ENCODE results near the gene DPP6. TPM values are rescaled to one million over a fixed set of nuclear protein-coding genes. Genes with fewer than 3 reads are reported as not detected.
"Not testable (repeated sequence)": the region's sequence is repeated elsewhere in the genome, so short reads cannot be mapped to it uniquely, and the experiment has no call there.

Gene DPP6
- total RNA-seq, 1 donor from 2014 or later: not detected

GRCh38 chr7:154651501-154651900, 599.3 kb downstream of the DPP6 start:
- no peak for DNase-seq (ENCODE audit: low read depth in 2 of 2)

GRCh38 chr7:154652564-154652963, 600.4 kb downstream of the DPP6 start:
- no peak for DNase-seq (ENCODE audit: low read depth in 2 of 2)

GRCh38 chr7:154653281-154653680, 601.1 kb downstream of the DPP6 start:
- no peak for DNase-seq (ENCODE audit: low read depth in 2 of 2)

- DNase-seq (ENCODE audit: low read depth in 2 of 2): no peak
These were observed 604.4 kb downstream of the DPP6 start for GRCh38 chr7:154656618-154657017.

- no peak for DNase-seq (ENCODE audit: low read depth in 2 of 2)
These were observed 614.6 kb downstream of the DPP6 start for GRCh38 chr7:154666768-154667167.

GRCh38 chr7:154672659-154673415, 620.6 kb downstream of the DPP6 start:
- no peak for DNase-seq (ENCODE audit: low read depth in 2 of 2)

GRCh38 chr7:154674191-154674590, 622.0 kb downstream of the DPP6 start:
- DNase-seq (ENCODE audit: low read depth in 2 of 2): no peak

GRCh38 chr7:154675560-154675959, 623.4 kb downstream of the DPP6 start:
- no peak for DNase-seq (ENCODE audit: low read depth in 2 of 2)

GRCh38 chr7:154676033-154676421, 623.8 kb downstream of the DPP6 start:
- not testable (repeated sequence) for DNase-seq (ENCODE audit: low read depth in 2 of 2)

GRCh38 chr7:154676422-154677073, 624.4 kb downstream of the DPP6 start:
- DNase-seq (ENCODE audit: low read depth in 2 of 2): no peak

- no peak for DNase-seq (ENCODE audit: low read depth in 2 of 2)
These were observed 625.3 kb downstream of the DPP6 start for GRCh38 chr7:154677454-154677853.

- not testable (repeated sequence) for DNase-seq (ENCODE audit: low read depth in 2 of 2)
These were observed 625.9 kb downstream of the DPP6 start for GRCh38 chr7:154678001-154678550.

- DNase-seq (ENCODE audit: low read depth in 2 of 2): no peak
These were observed 627.3 kb downstream of the DPP6 start for GRCh38 chr7:154679379-154680053.

- no peak for DNase-seq (ENCODE audit: low read depth in 2 of 2)
These were observed 628.9 kb downstream of the DPP6 start for GRCh38 chr7:154680894-154681659.

- no peak for DNase-seq (ENCODE audit: low read depth in 2 of 2)
These were observed 629.8 kb downstream of the DPP6 start for GRCh38 chr7:154682003-154682402.

- DNase-seq (ENCODE audit: low read depth in 2 of 2): no peak
These were observed 632.7 kb downstream of the DPP6 start for GRCh38 chr7:154684666-154685563.

GRCh38 chr7:154685564-154685901, 633.3 kb downstream of the DPP6 start:
- no peak for DNase-seq (ENCODE audit: low read depth in 2 of 2)

GRCh38 chr7:154686305-154686704, 634.1 kb downstream of the DPP6 start:
- no peak for DNase-seq (ENCODE audit: low read depth in 2 of 2)

GRCh38 chr7:154688952-154689351, 636.8 kb downstream of the DPP6 start:
- DNase-seq (ENCODE audit: low read depth in 2 of 2): no peak

GRCh38 chr7:154690411-154690810, 638.2 kb downstream of the DPP6 start:
- no peak for DNase-seq (ENCODE audit: low read depth in 2 of 2)

GRCh38 chr7:154693661-154694060, 641.5 kb downstream of the DPP6 start:
- DNase-seq (ENCODE audit: low read depth in 2 of 2): no peak

Data from dermis microvascular lymphatic vessel endothelial cell (primary cell).